ENCODE measurements around the gene IL13. TPM values are rescaled to one million over a fixed set of nuclear protein-coding genes. Genes with fewer than 3 reads are reported as not detected.

Gene IL13
- total RNA-seq, 4 donors from 2014 or later, result 0.66 TPM; not detected in 3

GRCh38 chr5:132668706-132669454, 10.9 kb downstream of the IL13 start:
- TF ChIP-seq CTCF (IDR thresholded peaks at IDR 0.05; ENCODE audit: low read depth), result no peak

- no peak for TF ChIP-seq CTCF (IDR thresholded peaks at IDR 0.05; ENCODE audit: low read depth)
These were observed 11.5 kb downstream of the IL13 start for GRCh38 chr5:132669455-132669820.

- no peak for TF ChIP-seq CTCF (IDR thresholded peaks at IDR 0.05; ENCODE audit: low read depth)
These were observed 12.3 kb downstream of the IL13 start for GRCh38 chr5:132669966-132670882.

GRCh38 chr5:132671000-132671399, 13.0 kb downstream of the IL13 start:
- no peak for TF ChIP-seq CTCF (IDR thresholded peaks at IDR 0.05; ENCODE audit: low read depth)

GRCh38 chr5:132673488-132673887, 15.5 kb downstream of the IL13 start:
- TF ChIP-seq CTCF (IDR thresholded peaks at IDR 0.05; ENCODE audit: low read depth), result no peak

GRCh38 chr5:132673939-132674630, 16.1 kb downstream of the IL13 start, which contains the start of gene IL4:
Gene IL4, plus strand, starts transcription at chr5:132673989. Its CDS starts 62 bp downstream, at chr5:132674051.
- no peak for TF ChIP-seq CTCF (IDR thresholded peaks at IDR 0.05; ENCODE audit: low read depth)
